Measurements from ENCODE around the gene COX7A2.

DNA sequence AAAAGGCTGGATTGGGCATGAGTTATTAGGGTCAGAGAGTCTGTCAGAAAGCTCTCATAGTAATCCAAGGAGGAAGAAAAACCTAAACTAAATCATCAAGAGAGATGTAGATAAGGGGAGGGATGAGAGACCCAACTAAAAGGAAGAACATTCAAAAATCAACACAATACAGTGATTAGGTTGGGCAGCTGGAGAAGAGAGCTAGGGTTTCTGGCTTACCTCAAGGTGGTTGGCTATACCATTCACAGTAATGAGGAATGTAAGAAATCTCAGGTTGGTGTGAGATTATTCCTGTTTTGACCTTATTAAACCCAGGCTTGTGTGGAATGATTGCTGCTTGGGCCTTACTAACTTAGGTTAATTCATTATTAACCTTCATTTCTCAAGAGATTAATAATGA lies 6.2 kb upstream of the COX7A2 start:
- TF ChIP-seq CTCF (conservative IDR thresholded peaks at IDR 0.05; ENCODE audit: low read depth, low read length) (no peak), EZH2 (IDR thresholded peaks at IDR 0.05; ENCODE audit: borderline replicate concordance, low read depth, low read length, poor library complexity, severe bottlenecking) (no peak)

Data from A673 (cell line).